Measurements from ENCODE around the gene KCNJ11. TPM values are rescaled to one million over a fixed set of nuclear protein-coding genes. Genes with fewer than 3 reads are reported as not detected.
"Not testable (repeated sequence)": the region's sequence is repeated elsewhere in the genome, so short reads cannot be mapped to it uniquely, and the experiment has no call there.

The KCNJ11 gene
- 0.19 TPM for polyA plus RNA-seq (2012; ENCODE audit: low read depth, missing spikeins)

DNA sequence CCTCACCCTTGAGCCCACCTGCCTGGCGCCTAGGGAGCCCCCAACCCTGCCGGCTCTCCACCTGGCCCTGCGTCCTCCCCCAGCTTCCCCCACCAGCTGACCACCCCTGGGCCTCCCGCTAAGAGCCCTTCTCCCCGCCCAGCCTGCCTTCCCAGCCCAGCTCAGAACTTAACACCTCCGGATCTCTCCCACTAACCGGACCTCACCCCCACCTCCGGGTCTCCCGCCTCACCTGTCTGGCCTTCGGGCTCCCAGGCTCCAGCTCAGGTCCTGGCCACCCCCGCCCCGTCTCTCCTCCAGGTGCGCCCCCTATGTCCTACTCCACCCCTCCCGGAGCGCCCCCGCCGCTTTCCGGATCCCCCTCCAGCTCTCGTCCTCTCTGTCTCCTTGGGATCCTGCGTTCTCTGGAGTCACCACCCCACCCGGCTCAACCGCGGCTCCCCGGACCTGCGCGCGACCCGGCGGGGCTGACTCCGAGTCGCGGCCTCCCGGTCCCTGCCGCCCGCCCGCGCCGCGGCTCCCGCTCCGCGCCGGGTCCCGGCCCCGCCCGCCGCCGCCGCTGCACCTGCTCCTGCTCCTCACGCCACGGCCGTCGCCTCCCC is at the start of gene KCNJ11:
Gene KCNJ11, minus strand, starts transcription at position 51 of the 602 bp plus-strand sequence. CDS start 568 bp downstream, outside the sequence.
- DNase-seq (ENCODE audit: insufficient read length, low spot score) (peak; percentile 44), FAIRE-seq (peak; percentile 13)
- TF ChIP-seq SPI1 (IDR thresholded peaks at IDR 0.05; ENCODE audit: low read depth, low read length) (no peak), PAX5 (IDR thresholded peaks at IDR 0.05; ENCODE audit: insufficient read depth, low read length, severe bottlenecking) (no peak), POLR2AphosphoS5 (IDR thresholded peaks at IDR 0.05; ENCODE audit: low read depth, low read length) (no peak), POLR2A (IDR thresholded peaks at IDR 0.05; ENCODE audit: low read depth, low read length) (no peak), TAF1 (IDR thresholded peaks at IDR 0.05; ENCODE audit: low read depth, low read length) (no peak), POU2F2 (IDR thresholded peaks at IDR 0.05; ENCODE audit: low read depth, low read length) (no peak)

DNA sequence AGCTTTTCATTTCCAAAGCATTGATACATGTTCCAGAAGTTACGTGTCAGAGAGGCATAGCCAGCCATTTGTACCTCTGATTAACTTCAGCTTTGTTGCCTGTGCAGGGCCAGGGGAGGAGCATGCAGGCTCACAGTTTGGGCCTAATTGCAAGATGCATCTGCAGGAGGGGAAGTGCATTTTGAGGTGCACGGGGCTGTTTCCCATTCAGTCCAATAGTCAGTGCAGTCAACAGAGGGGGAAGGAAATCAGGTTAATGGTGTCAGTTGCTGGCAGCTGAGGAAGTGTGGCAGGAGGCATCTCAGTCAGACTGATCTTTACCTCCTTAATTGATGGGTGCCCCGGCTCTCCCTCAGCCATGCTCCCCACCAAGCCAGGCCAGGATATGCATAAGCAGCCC is 48.9 kb upstream of the KCNJ11 start:
- DNase-seq (ENCODE audit: insufficient read length, low spot score): no peak
- FAIRE-seq: no peak
- TF ChIP-seq POLR2AphosphoS5 (IDR thresholded peaks at IDR 0.05; ENCODE audit: low read depth, low read length): no peak
- no peak for TF ChIP-seq POU2F2 (IDR thresholded peaks at IDR 0.05; ENCODE audit: low read depth, low read length)
- no peak for TF ChIP-seq TAF1 (IDR thresholded peaks at IDR 0.05; ENCODE audit: low read depth, low read length)
- no peak for TF ChIP-seq POLR2A (IDR thresholded peaks at IDR 0.05; ENCODE audit: low read depth, low read length)
- no peak for TF ChIP-seq PAX5 (IDR thresholded peaks at IDR 0.05; ENCODE audit: insufficient read depth, low read length, severe bottlenecking)
- no peak for TF ChIP-seq SPI1 (IDR thresholded peaks at IDR 0.05; ENCODE audit: low read depth, low read length)

DNA sequence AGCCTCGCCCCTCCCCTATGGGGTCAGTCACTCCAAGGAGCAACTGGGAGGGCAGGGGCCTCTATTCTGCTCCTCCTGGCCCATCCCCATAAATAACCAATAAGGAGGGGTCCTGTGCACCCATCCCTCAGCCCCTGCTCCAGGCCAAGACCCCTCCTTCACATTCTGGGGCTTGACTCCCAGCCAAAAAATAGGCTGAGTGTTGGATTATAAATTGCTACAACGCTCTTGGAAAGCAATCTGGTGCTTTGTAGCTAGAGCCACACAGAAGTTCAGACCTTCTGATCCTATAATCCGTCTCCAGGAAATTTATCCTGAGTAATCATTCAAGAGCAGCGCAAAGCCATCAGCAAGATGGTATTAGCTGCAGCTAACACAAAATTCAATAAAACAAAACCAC is 45.6 kb upstream of the KCNJ11 start:
- no peak for DNase-seq (ENCODE audit: insufficient read length, low spot score)
- no peak for FAIRE-seq
- TF ChIP-seq PAX5 (IDR thresholded peaks at IDR 0.05; ENCODE audit: insufficient read depth, low read length, severe bottlenecking): no peak
- no peak for TF ChIP-seq POLR2A (IDR thresholded peaks at IDR 0.05; ENCODE audit: low read depth, low read length)
- no peak for TF ChIP-seq POLR2AphosphoS5 (IDR thresholded peaks at IDR 0.05; ENCODE audit: low read depth, low read length)
- TF ChIP-seq POU2F2 (IDR thresholded peaks at IDR 0.05; ENCODE audit: low read depth, low read length): no peak
- no peak for TF ChIP-seq SPI1 (IDR thresholded peaks at IDR 0.05; ENCODE audit: low read depth, low read length)
- TF ChIP-seq TAF1 (IDR thresholded peaks at IDR 0.05; ENCODE audit: low read depth, low read length): no peak

DNA sequence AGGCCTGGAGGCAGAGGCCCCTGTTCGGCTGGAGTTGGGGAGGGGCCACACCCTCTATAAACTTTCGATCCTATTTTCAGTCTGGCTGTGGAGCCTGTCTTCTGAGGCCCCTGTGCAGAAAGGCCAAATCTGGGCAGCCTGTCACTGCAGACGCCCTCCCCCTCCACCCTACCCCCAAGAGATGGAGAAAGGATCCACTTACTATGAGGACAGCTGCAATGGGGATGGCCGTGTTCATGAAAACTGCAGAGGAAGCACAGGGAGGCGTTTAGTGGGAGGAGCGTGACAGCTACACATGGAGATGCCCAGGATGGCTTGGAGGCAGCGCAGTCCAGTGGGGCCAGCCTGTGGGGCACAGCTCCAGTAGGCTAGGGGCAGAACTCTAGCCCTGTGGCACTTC is 43.5 kb upstream of the KCNJ11 start:
- no peak for TF ChIP-seq PAX5 (IDR thresholded peaks at IDR 0.05; ENCODE audit: insufficient read depth, low read length, severe bottlenecking)
- no peak for TF ChIP-seq TAF1 (IDR thresholded peaks at IDR 0.05; ENCODE audit: low read depth, low read length)
- TF ChIP-seq POU2F2 (IDR thresholded peaks at IDR 0.05; ENCODE audit: low read depth, low read length): no peak
- TF ChIP-seq SPI1 (IDR thresholded peaks at IDR 0.05; ENCODE audit: low read depth, low read length): no peak
- no peak for TF ChIP-seq POLR2A (IDR thresholded peaks at IDR 0.05; ENCODE audit: low read depth, low read length)
- TF ChIP-seq POLR2AphosphoS5 (IDR thresholded peaks at IDR 0.05; ENCODE audit: low read depth, low read length): no peak
- FAIRE-seq (no peak), DNase-seq (ENCODE audit: insufficient read length, low spot score) (no peak)

DNA sequence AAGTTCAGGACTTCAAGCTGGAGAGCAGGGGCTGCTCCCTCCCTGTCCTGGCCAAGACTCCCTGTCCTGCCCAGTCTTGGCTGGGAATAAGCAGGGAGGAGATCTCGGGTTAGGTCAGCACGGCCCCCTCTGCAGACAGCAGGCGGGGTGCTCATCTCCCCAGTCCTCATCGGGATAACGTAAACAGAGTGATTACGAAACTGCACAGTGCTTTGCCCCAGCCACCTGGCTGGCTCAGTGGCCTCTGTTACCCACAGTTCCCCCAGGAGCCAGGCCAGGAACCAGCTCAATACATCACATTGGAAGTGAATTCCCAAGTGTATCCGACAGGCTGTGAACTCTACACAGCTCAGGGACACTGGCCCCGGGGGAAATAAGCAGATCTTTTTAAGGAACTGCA is 42.7 kb upstream of the KCNJ11 start:
- FAIRE-seq: no peak
- TF ChIP-seq POU2F2 (IDR thresholded peaks at IDR 0.05; ENCODE audit: low read depth, low read length) (no peak), TAF1 (IDR thresholded peaks at IDR 0.05; ENCODE audit: low read depth, low read length) (no peak), PAX5 (IDR thresholded peaks at IDR 0.05; ENCODE audit: insufficient read depth, low read length, severe bottlenecking) (no peak), POLR2AphosphoS5 (IDR thresholded peaks at IDR 0.05; ENCODE audit: low read depth, low read length) (no peak), POLR2A (IDR thresholded peaks at IDR 0.05; ENCODE audit: low read depth, low read length) (no peak), SPI1 (IDR thresholded peaks at IDR 0.05; ENCODE audit: low read depth, low read length) (no peak)
- no peak for DNase-seq (ENCODE audit: insufficient read length, low spot score)

DNA sequence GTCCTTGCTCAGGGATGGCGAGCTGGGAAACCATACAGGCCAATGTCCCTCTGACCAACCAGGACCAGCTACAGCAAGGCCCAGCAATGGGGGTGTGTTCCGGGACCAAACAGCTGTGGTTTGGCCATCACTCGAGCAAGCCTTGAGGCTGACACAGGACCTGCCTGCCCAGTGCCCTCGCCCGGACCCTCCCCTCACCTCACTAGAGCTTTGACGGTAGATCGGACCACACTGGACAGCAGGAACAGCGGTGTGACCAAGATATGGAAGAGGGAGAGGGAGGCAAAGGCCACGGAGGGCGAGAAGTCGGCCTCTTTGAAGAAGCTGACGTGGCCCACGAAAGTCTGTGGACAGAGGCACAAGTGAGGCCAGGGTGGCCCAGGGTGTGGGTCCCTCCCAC is 42.2 kb upstream of the KCNJ11 start:
- DNase-seq (ENCODE audit: insufficient read length, low spot score) (no peak), FAIRE-seq (no peak)

DNA sequence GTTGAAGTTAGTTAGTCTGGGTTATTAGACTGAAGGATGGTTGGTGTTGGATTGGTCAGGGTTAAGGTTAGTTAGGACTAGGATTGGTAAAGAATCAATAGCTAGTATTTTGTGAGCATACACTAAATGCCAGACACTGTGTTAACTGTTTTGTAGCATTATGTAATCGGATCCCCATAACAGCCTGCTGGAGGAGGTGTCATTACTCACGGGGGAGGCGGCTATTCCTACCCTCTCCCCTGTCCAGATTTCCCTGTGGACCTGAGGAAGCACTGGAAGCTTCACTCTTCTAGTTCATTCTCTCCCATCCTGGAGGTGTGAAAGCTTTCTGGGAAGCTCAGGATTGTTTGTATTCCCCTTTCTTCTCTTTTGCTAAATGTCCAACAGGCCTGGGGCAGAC is 40.5 kb upstream of the KCNJ11 start:
- TF ChIP-seq POU2F2 (IDR thresholded peaks at IDR 0.05; ENCODE audit: low read depth, low read length) (no peak), POLR2A (IDR thresholded peaks at IDR 0.05; ENCODE audit: low read depth, low read length) (no peak), TAF1 (IDR thresholded peaks at IDR 0.05; ENCODE audit: low read depth, low read length) (no peak), POLR2AphosphoS5 (IDR thresholded peaks at IDR 0.05; ENCODE audit: low read depth, low read length) (no peak), PAX5 (IDR thresholded peaks at IDR 0.05; ENCODE audit: insufficient read depth, low read length, severe bottlenecking) (no peak), SPI1 (IDR thresholded peaks at IDR 0.05; ENCODE audit: low read depth, low read length) (no peak)
- DNase-seq (ENCODE audit: insufficient read length, low spot score) (no peak), FAIRE-seq (no peak)

More for the DNA sequence above, 42.2 kb upstream of the KCNJ11 start:
- TF ChIP-seq POU2F2 (IDR thresholded peaks at IDR 0.05; ENCODE audit: low read depth, low read length) (no peak), POLR2A (IDR thresholded peaks at IDR 0.05; ENCODE audit: low read depth, low read length) (no peak), PAX5 (IDR thresholded peaks at IDR 0.05; ENCODE audit: insufficient read depth, low read length, severe bottlenecking) (no peak), TAF1 (IDR thresholded peaks at IDR 0.05; ENCODE audit: low read depth, low read length) (no peak), POLR2AphosphoS5 (IDR thresholded peaks at IDR 0.05; ENCODE audit: low read depth, low read length) (no peak), SPI1 (IDR thresholded peaks at IDR 0.05; ENCODE audit: low read depth, low read length) (no peak)

DNA sequence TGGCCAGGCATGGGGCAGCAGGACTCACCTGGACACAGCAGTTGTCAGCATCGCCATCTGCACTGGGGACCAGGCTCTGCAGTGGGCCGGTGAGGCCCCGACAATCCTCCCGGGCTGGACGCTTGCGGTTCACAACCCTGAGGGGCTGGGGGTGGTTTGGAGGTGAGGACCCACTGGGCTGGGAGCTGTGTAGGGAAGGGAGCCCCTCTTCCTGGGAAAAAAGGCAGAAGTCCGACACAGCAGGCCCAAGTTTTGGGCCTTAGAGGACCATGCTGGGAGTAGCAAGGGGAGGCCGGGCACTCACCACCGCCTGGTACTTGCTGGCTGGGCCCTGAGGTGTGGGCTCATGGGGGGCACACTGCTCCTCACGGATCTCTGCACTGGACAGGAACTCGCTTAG is 39.8 kb upstream of the KCNJ11 start:
- TF ChIP-seq POLR2A (IDR thresholded peaks at IDR 0.05; ENCODE audit: low read depth, low read length) (no peak), TAF1 (IDR thresholded peaks at IDR 0.05; ENCODE audit: low read depth, low read length) (no peak), POLR2AphosphoS5 (IDR thresholded peaks at IDR 0.05; ENCODE audit: low read depth, low read length) (no peak), POU2F2 (IDR thresholded peaks at IDR 0.05; ENCODE audit: low read depth, low read length) (no peak), SPI1 (IDR thresholded peaks at IDR 0.05; ENCODE audit: low read depth, low read length) (no peak), PAX5 (IDR thresholded peaks at IDR 0.05; ENCODE audit: insufficient read depth, low read length, severe bottlenecking) (no peak)
- FAIRE-seq: no peak
- no peak for DNase-seq (ENCODE audit: insufficient read length, low spot score)

DNA sequence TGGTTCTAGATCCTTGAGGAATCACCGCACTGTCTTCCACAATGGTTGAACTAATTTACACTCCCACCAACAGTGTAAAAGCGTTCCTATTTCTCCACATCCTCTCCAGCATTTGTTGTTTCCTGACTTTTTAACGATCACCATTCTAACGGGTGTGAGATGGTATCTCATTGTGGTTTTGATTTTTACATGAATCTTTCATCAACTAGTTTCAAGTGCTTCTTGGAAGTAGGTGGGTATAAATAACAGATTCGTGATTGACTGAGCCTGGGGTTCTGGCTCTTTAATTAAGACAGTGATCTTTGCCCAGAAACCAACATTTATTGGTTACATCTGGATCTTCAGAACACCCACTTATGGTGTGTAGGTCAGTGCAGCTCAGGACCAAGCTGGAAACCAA is 37.8 kb upstream of the KCNJ11 start:
- FAIRE-seq; DNase-seq (ENCODE audit: insufficient read length, low spot score): not testable (repeated sequence)
